Fibroblast of pulmonary artery (primary cell): ENCODE results near the gene ACTRT2.

ENCODE experiments used
- DNase-seq: peaks from one replicate; pipeline ENCODE4 v3.0.0-alpha.2; 2010; ENCODE audit warnings: low read depth
- H3K4me3 ChIP-seq: replicated peaks from 2 replicates; pipeline ENCODE4 v1.5.1; 2011; ENCODE audit warnings: low read depth, mild to moderate bottlenecking, control low read depth, low read length, moderate library complexity
- CTCF ChIP-seq: IDR thresholded peaks from 2 replicates; pipeline ENCODE4 v1.5.1; 2011; ENCODE audit warnings: mild to moderate bottlenecking, control low read depth, low read length, inconsistent platforms; ENCODE audit errors: missing control alignments

The ACTRT2 gene

GRCh38 chr1:2984399-2985061, 36.7 kb upstream of the ACTRT2 start:
- no peak for TF ChIP-seq CTCF
- no peak overlapping the region for H3K4me3 ChIP-seq
- no peak for DNase-seq

- DNase-seq, result no peak
- no peak overlapping the region for H3K4me3 ChIP-seq
- no peak for TF ChIP-seq CTCF
Observed at GRCh38 chr1:2985067-2985561, 36.2 kb upstream of the ACTRT2 start.

DNA sequence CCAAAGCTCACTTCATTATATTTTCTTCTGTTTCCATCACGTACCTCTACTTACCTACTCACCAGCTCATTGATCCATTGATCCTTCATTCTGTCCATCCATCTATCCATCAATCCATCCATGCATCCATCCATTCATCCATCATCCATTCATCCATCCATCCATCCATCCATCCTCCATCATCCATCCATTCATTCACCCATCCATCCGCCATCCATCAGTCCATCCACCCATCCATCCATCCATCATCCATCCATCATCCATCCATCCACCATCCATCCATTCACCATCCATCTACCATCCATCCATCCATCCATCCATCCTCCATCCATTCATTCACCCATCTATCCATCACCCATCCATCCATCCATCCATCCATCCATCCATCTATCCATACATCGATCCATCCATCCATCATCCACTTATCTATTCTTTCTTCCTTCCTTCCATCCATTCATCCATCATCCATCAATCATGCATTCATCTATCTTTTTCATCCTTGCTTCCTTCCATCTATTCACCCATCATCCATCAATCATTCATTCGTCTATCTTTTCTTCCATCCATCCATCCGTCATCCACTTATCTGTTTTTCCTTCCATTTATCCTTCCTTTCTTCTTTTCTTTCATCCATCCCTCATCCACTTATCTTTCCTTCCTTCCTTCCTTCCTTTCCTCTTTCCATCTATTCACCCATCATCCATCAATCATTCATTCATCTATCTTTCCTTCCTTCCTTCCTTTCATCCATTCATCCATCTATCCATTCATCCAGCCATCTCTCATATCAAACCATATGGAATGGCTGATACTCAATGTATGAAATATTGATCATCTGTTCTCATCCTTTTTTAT, 35.3 kb upstream of the ACTRT2 start:
- no peak overlapping the region for H3K4me3 ChIP-seq
- no peak for DNase-seq
- no peak for TF ChIP-seq CTCF

DNA sequence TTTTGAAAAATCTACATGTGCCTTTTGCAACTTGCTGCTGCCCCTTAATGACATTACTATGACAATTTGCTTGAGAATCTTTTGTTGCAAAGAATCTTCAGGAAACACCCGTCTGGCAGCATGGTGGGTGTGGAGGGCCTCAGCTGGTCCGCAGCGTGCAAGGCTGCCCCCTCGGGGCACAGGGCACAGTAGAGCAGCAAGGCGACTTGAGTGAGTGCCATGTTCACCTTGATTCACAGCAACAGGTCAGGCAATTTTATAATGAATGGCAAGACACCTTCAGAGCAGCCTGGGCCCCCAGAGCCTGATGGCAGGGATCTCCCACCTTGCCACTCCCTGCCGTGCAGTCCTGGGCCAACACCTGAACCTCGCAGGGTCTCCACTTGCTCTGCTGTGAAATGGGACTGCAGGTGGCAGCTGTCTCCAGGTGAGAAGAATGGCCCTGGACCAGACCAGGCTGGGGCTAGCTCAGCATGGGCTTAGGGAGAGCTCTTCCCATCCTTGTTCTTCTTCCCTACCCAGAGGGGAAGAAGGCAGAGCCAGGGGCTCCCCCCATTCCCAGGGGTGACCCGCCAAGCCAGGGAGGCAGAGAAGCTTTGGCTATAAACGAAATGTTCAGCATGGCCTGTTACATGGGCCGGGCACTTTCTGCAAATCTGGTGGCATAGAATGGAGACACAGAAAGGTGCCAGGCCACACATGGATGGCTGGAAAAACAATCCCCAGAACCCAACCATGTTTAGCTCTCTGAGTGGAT, 34.5 kb upstream of the ACTRT2 start:
- DNase-seq, result no peak
- H3K4me3 ChIP-seq, result no peak overlapping the region
- TF ChIP-seq CTCF, result no peak

DNA sequence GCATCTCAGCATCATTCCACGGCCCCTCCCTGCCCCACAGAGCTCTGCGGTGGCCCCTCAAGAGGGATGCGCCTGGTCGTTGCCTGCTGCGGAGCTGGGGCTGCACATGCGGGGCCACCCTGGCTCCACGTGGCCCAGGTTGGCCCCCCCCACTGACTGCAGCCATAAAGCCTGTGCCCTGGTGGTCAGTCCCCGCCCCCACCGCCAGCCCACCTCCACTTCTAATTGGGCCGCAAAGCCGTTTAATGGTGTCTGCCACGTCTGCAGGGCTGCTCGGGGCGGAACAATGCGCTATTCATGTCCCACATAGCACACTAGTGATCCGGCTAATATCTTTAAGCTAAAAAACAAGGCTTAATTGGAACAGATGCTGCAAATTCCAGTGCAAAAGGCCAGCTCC, 33.5 kb upstream of the ACTRT2 start:
- no peak for DNase-seq
- H3K4me3 ChIP-seq, result no peak overlapping the region
- no peak for TF ChIP-seq CTCF

GRCh38 chr1:2988256-2988655, 33.0 kb upstream of the ACTRT2 start:
- no peak for DNase-seq
- no peak for TF ChIP-seq CTCF

More at GRCh38 chr1:2988256-2988655, 33.0 kb upstream of the ACTRT2 start:
- no peak overlapping the region for H3K4me3 ChIP-seq
